DND-41 (cell line): Measurements from ENCODE around the gene SLC25A4.

Source experiments
- ATAC-seq: fragments of 200-7000 bp; cut with Tn5 transposase; 3 replicates; pipeline ENCODE4 v1.9.1; 2021; ENCODE audit warnings: low read depth; ENCODE audit not compliant: insufficient read depth
- DNase-seq: peaks from one replicate; pipeline ENCODE4 v3.0.0-alpha.2; 2020
- H2AFZ ChIP-seq: 2 replicates; pipeline ENCODE4 v1.6.0; 2012; ENCODE audit warnings: low read depth, low read length
- H3K27ac ChIP-seq: 2 replicates; pipeline ENCODE4 v1.5.1; 2012; ENCODE audit warnings: low read length, inconsistent platforms
- H3K27me3 ChIP-seq: fragments of 200-600 bp; sonication (generic); 2 replicates; pipeline ENCODE4 v1.6.0; 2012; ENCODE audit warnings: low read length, mild to moderate bottlenecking, inconsistent platforms; ENCODE audit not compliant: insufficient read depth, poor library complexity
- H3K36me3 ChIP-seq: 2 replicates; pipeline ENCODE4 v1.5.1; 2012; ENCODE audit warnings: low read length, inconsistent platforms; ENCODE audit not compliant: insufficient read depth
- H3K4me1 ChIP-seq: 2 replicates; pipeline ENCODE4 v1.5.1; 2012; ENCODE audit warnings: mild to moderate bottlenecking, low read length; ENCODE audit not compliant: insufficient read depth
- H3K4me2 ChIP-seq: 2 replicates; pipeline ENCODE4 v1.6.0; 2012; ENCODE audit warnings: mild to moderate bottlenecking, moderate library complexity, low read length, inconsistent platforms; ENCODE audit not compliant: insufficient read depth
- H3K4me3 ChIP-seq, 2 experiments: fragments of 200-600 bp in 1 of 2; shearing (Covaris generic) in 1 of 2; 2 replicates each; pipeline ENCODE4 v1.5.1; 2012 to 2016; ENCODE audit warnings: inconsistent platforms in 2 of 2, low read length in 2 of 2, mild to moderate bottlenecking in 2 of 2, low read depth in 1 of 2, moderate library complexity in 1 of 2
- H3K79me2 ChIP-seq: 2 replicates; pipeline ENCODE4 v1.6.0; 2012; ENCODE audit warnings: low read length, inconsistent platforms; ENCODE audit not compliant: insufficient read depth
- H3K9ac ChIP-seq: 2 replicates; pipeline ENCODE4 v1.6.0; 2012; ENCODE audit warnings: low read depth, mild to moderate bottlenecking, inconsistent platforms, low read length, moderate library complexity
- H3K9me3 ChIP-seq: 2 replicates; pipeline ENCODE4 v1.5.1; 2012; ENCODE audit warnings: low read length, moderate library complexity, mild to moderate bottlenecking, inconsistent platforms; ENCODE audit not compliant: insufficient read depth, severe bottlenecking
- H4K20me1 ChIP-seq: 2 replicates; pipeline ENCODE4 v1.6.0; 2012; ENCODE audit warnings: low read length; ENCODE audit not compliant: insufficient read depth
- CTCF ChIP-seq: IDR thresholded peaks from 2 replicates; pipeline ENCODE4 v1.5.1; 2012; ENCODE audit warnings: borderline replicate concordance, low read length, moderate library complexity, mild to moderate bottlenecking; ENCODE audit not compliant: poor library complexity, severe bottlenecking; ENCODE audit errors: extremely low read depth
- EZH2 ChIP-seq: IDR thresholded peaks from 3 replicates; pipeline ENCODE4 v1.6.1; 2012; ENCODE audit warnings: borderline replicate concordance, low read depth, mild to moderate bottlenecking, moderate library complexity, low read length, inconsistent platforms; ENCODE audit not compliant: severe bottlenecking

Gene SLC25A4

GRCh38 chr4:185190306-185190856, 47.3 kb downstream of the SLC25A4 start:
- peaks cover 19% of the 10 kb centered on the region for H3K79me2 ChIP-seq
- no peak overlapping the region for H3K4me3 ChIP-seq
- ATAC-seq, result no peak
- no peak for DNase-seq
- H2AFZ ChIP-seq, result no peak overlapping the region
- H4K20me1 ChIP-seq, result peaks cover 3% of the 10 kb centered on the region; the same call in 1 of the 2 replicates
- H3K9ac ChIP-seq, result no peak overlapping the region
- H3K27me3 ChIP-seq, result no peaks in the 10 kb centered on the region
- peaks cover 26% of the 10 kb centered on the region for H3K36me3 ChIP-seq
- H3K4me1 ChIP-seq, result no peaks in the 10 kb centered on the region
- TF ChIP-seq CTCF, result no peak
- no peaks in the 10 kb centered on the region for H3K9me3 ChIP-seq
- no peak overlapping the region for H3K4me2 ChIP-seq
- no peak overlapping the region for H3K27ac ChIP-seq

GRCh38 chr4:185192059-185192458, 49.0 kb downstream of the SLC25A4 start:
- no peak overlapping the region for H3K27ac ChIP-seq
- ATAC-seq (no peak), DNase-seq (no peak)
- peaks cover 26% of the 10 kb centered on the region for H3K36me3 ChIP-seq
- H3K79me2 ChIP-seq, result peaks cover 13% of the 10 kb centered on the region
- no peak overlapping the region for H2AFZ ChIP-seq
- no peaks in the 10 kb centered on the region for H3K9me3 ChIP-seq
- H3K4me2 ChIP-seq, result no peak overlapping the region
- TF ChIP-seq CTCF (no peak), EZH2 (no peak)
- H3K4me3 ChIP-seq, result no peak overlapping the region
- H3K9ac ChIP-seq, result no peak overlapping the region
- H4K20me1 ChIP-seq, result peaks cover 3% of the 10 kb centered on the region; the same call in 1 of the 2 replicates
- H3K4me1 ChIP-seq, result no peaks in the 10 kb centered on the region
- H3K27me3 ChIP-seq, result no peaks in the 10 kb centered on the region

GRCh38 chr4:185194924-185195888, 52.1 kb downstream of the SLC25A4 start:
- Histone ChIP-seq H3K27me3 (no peaks in the 10 kb centered on the region), H3K4me3 (no peak overlapping the region), H3K36me3 (peaks cover 7% of the 10 kb centered on the region; the same call in 1 of the 2 replicates), H2AFZ (no peak overlapping the region), H3K9me3 (no peaks in the 10 kb centered on the region), H3K9ac (no peak overlapping the region), H4K20me1 (no peaks in the 10 kb centered on the region; the same call in 1 of the 2 replicates), H3K27ac (no peak overlapping the region), H3K4me2 (no peak overlapping the region), H3K4me1 (no peaks in the 10 kb centered on the region), H3K79me2 (peaks cover 21% of the 10 kb centered on the region)
- ATAC-seq, result no peak
- DNase-seq, result no peak
- TF ChIP-seq CTCF (no peak), EZH2 (no peak)
